K562 (cell line): Measurements from ENCODE around the gene B4GALT5. TPM values are rescaled to one million over a fixed set of nuclear protein-coding genes. Genes with fewer than 3 reads are reported as not detected.
A peak's percentile ranks its signal among the peaks of the same experiment; 100 is the strongest.

Experiments used
- ATAC-seq: fragments of 200-7000 bp; cut with Tn5 transposase; 3 replicates; pipeline ENCODE4 v1.9.1; 2020; ENCODE audit warnings: moderate library complexity
- BruUV-seq: library from RNA; stranded (reverse); fragments of 400-500 nt; replicated peaks from 2 replicates; lab custom pipeline; 2021; lab: Mats Ljungman, UMichigan
- CTCF ChIA-PET: fragments of 300-600 bp; formaldehyde crosslinking; extraction: SDS; loops from one replicate; lab custom pipeline; 2021; ENCODE audit warnings: low intra/inter-chr PET ratio; lab: Yijun Ruan, JAX
- POLR2A ChIA-PET: fragments of 300-600, 350-650 bp; sonication (Branson Sonifier 250); formaldehyde crosslinking; extraction: SDS; loops from one replicate; lab custom pipeline; 2021; ENCODE audit warnings: antibody characterized with exemption, inconsistent platforms; lab: Yijun Ruan, JAX
- DNase-seq, 4 experiments: peaks; one replicate each; pipeline versions ENCODE4 v3.0.0 to v3.0.0-alpha.2; 2011 to 2018; ENCODE audit warnings: low spot score in 3 of 4, mixed read lengths in 3 of 4; ENCODE audit errors: extremely low read depth in 1 of 4
- FAIRE-seq: peaks from 2 replicates; lab custom pipeline; 2011; peaks lifted over from hg19 to GRCh38; lab: Jason Lieb, UNC
- H2AFZ ChIP-seq: 2 replicates; pipeline ENCODE4 v1.6.0; 2011; ENCODE audit warnings: low read depth, low read length, control low read depth, inconsistent platforms
- H3K27ac ChIP-seq: fragments of 200-600 bp; 3 replicates; pipeline ENCODE4 v1.8.0; 2011; ENCODE audit warnings: low read depth, mild to moderate bottlenecking, control low read depth, inconsistent platforms, low read length, moderate library complexity, mixed read lengths; ENCODE audit errors: extremely low read depth
- H3K27me3 ChIP-seq, 2 experiments: fragments of 300-600 bp in 1 of 2; 2 replicates in 1 of 2; 3 replicates in 1 of 2; pipeline versions ENCODE4 v1.6.0 to v1.8.0; 2011; ENCODE audit warnings: inconsistent platforms in 2 of 2, low read length in 2 of 2, mild to moderate bottlenecking in 1 of 2, mixed read lengths in 1 of 2, moderate library complexity in 1 of 2; ENCODE audit not compliant: control insufficient read depth in 2 of 2, insufficient read depth in 2 of 2
- H3K36me3 ChIP-seq: fragments of 300-600 bp; 3 replicates; pipeline ENCODE4 v1.8.0; 2011; ENCODE audit warnings: mild to moderate bottlenecking, low read length, inconsistent platforms; ENCODE audit not compliant: control insufficient read depth, insufficient read depth
- H3K4me1 ChIP-seq, 2 experiments: fragments of 200-600 bp in 1 of 2; replicated peaks in 1 of 2; 2 replicates in 1 of 2; 3 replicates in 1 of 2; pipeline versions ENCODE4 v1.5.1 to v1.8.0; 2011; ENCODE audit warnings: inconsistent platforms in 2 of 2, low read length in 2 of 2, mild to moderate bottlenecking in 1 of 2, mixed read lengths in 1 of 2, moderate library complexity in 1 of 2; ENCODE audit not compliant: control insufficient read depth in 2 of 2, insufficient read depth in 2 of 2
- H3K4me2 ChIP-seq: 2 replicates; pipeline ENCODE4 v1.6.1; 2011; ENCODE audit warnings: low read length, control low read depth, inconsistent platforms, mixed read lengths; ENCODE audit not compliant: insufficient read depth
- H3K4me3 ChIP-seq: fragments of 200-600 bp; sonication (generic), shearing (Covaris generic); 2 replicates; pipeline ENCODE4 v1.5.1; 2016; ENCODE audit warnings: control low read depth, inconsistent platforms
- H3K79me2 ChIP-seq: fragments of 200-600 bp; 3 replicates; pipeline ENCODE4 v1.8.0; 2011; ENCODE audit warnings: low read length, inconsistent platforms; ENCODE audit not compliant: control insufficient read depth, insufficient read depth
- H3K9ac ChIP-seq, 2 experiments: 2 replicates each; pipeline versions ENCODE4 v1.6.0 to v1.6.1; 2011; ENCODE audit warnings: low read depth in 2 of 2, low read length in 2 of 2, control low read depth in 1 of 2, inconsistent platforms in 1 of 2, mild to moderate bottlenecking in 1 of 2, mixed read lengths in 1 of 2; ENCODE audit not compliant: insufficient read depth in 1 of 2
- H3K9me1 ChIP-seq: one replicate; pipeline ENCODE4 v1.6.0; 2011; ENCODE audit warnings: inconsistent platforms, mild to moderate bottlenecking, low read length, moderate library complexity; ENCODE audit not compliant: control insufficient read depth, insufficient read depth
- H3K9me3 ChIP-seq: replicated peaks from 2 replicates; pipeline ENCODE4 v1.5.1; 2011; ENCODE audit warnings: low read depth, low read length, inconsistent platforms; ENCODE audit not compliant: control insufficient read depth, insufficient read depth
- H4K20me1 ChIP-seq: replicated peaks from 2 replicates; pipeline ENCODE4 v1.6.1; 2011; ENCODE audit warnings: low read length, inconsistent platforms, mixed read lengths; ENCODE audit not compliant: control insufficient read depth, insufficient read depth
- ADNP ChIP-seq: fragments of 200-800 bp; sonication (Bioruptor generic); IDR thresholded peaks from 2 replicates; pipeline ENCODE4 v1.6.1; 2016; ENCODE audit warnings: missing genetic modification characterization, missing compliant biosample characterization
- ASH1L ChIP-seq: fragments of 450-650 bp; IDR thresholded peaks from 2 replicates; pipeline ENCODE4 v1.6.1; 2018; ENCODE audit warnings: borderline replicate concordance, mild to moderate bottlenecking, low read depth; ENCODE audit not compliant: partially characterized antibody
- CAMTA2 ChIP-seq: fragments of 250-450 bp; sonication (Bioruptor Pico); conservative IDR thresholded peaks from 2 replicates; pipeline ENCODE4 v1.5.1; 2022
- CXXC5 ChIP-seq: fragments of 250-450 bp; sonication (Bioruptor Pico); IDR thresholded peaks from 2 replicates; pipeline ENCODE4 v1.8.0; 2022; ENCODE audit warnings: inconsistent platforms, mild to moderate bottlenecking, moderate library complexity
- DACH1 ChIP-seq: fragments of 450-650 bp; IDR thresholded peaks from 2 replicates; pipeline ENCODE4 v1.6.1; 2018; ENCODE audit not compliant: partially characterized antibody
- HDGF ChIP-seq: fragments of 450-650 bp; IDR thresholded peaks from 2 replicates; pipeline ENCODE4 v1.6.1; 2016
- NBN ChIP-seq: fragments of 450-650 bp; IDR thresholded peaks from 2 replicates; pipeline ENCODE4 v1.6.1; 2016; ENCODE audit warnings: low read depth, mild to moderate bottlenecking
- NFXL1 ChIP-seq: fragments of 450-650 bp; formaldehyde crosslinking; IDR thresholded peaks from 2 replicates; pipeline ENCODE4 v1.4.0; 2021; ENCODE audit warnings: mild to moderate bottlenecking
- NR2C1 ChIP-seq, 2 experiments: fragments of 450-650 bp; IDR thresholded peaks; 2 replicates each; pipeline ENCODE4 v1.6.1; 2017; ENCODE audit warnings: mild to moderate bottlenecking in 2 of 2, antibody characterized with exemption in 1 of 2, inconsistent platforms in 1 of 2, missing compliant biosample characterization in 1 of 2, missing genetic modification characterization in 1 of 2
- RAD21 ChIP-seq, 2 experiments: fragments of 250-450 bp in 1 of 2; fragments of 450-650 bp in 1 of 2; sonication (Bioruptor Pico) in 1 of 2; formaldehyde crosslinking in 1 of 2; IDR thresholded peaks in 1 of 2; conservative IDR thresholded peaks in 1 of 2; 2 replicates each; pipeline versions ENCODE4 v1.4.0 to v1.8.0; 2020 to 2022; ENCODE audit warnings: mild to moderate bottlenecking in 2 of 2, moderate library complexity in 1 of 2
- SIRT6 ChIP-seq: IDR thresholded peaks from one replicate; pipeline ENCODE4 v1.6.1; 2012; ENCODE audit warnings: low read depth, mild to moderate bottlenecking, control low read depth, inconsistent platforms, low read length, moderate library complexity
- SOX6 ChIP-seq: fragments of 450-650 bp; IDR thresholded peaks from 2 replicates; pipeline ENCODE4 v1.6.1; 2014; ENCODE audit warnings: mild to moderate bottlenecking
- TGIF2 ChIP-seq: sonication (generic); formaldehyde crosslinking; IDR thresholded peaks from 2 replicates; pipeline ENCODE4 v1.8.1; 2022; ENCODE audit warnings: mild to moderate bottlenecking, missing genetic modification reagents, moderate library complexity
- TRIM28 ChIP-seq: fragments of 450-650 bp; IDR thresholded peaks from 2 replicates; pipeline ENCODE4 v1.6.1; 2017
- ZNF699 ChIP-seq: fragments of 250-450 bp; sonication (Bioruptor Pico); IDR thresholded peaks from 2 replicates; pipeline ENCODE4 v1.8.0; 2021; ENCODE audit warnings: mild to moderate bottlenecking, moderate library complexity; ENCODE audit not compliant: insufficient replicate concordance
- WGBS: fragments of 100-300 bp; shearing (Covaris generic); methylation state at CpG from one replicate; pipeline ENCODE4 v1.1.6; 2016; ENCODE audit warnings: low coverage, mixed read lengths; ENCODE audit not compliant: insufficient coverage; ENCODE audit errors: missing lambda C conversion rate; 5-methylcytosine and 5-hydroxymethylcytosine counted together
- in situ Hi-C: fragments of 300-500 bp; cut with MboI; formaldehyde crosslinking; loops from 4 replicates; pipeline ENCODE4 v1.15.0; 2018; ENCODE audit warnings: inconsistent platforms, mixed read lengths
- intact Hi-C: fragments of 100-400 bp; cut with micrococcal nuclease; formaldehyde crosslinking; loops from 2 replicates; pipeline ENCODE4 v1.14.2; 2022
- polyA plus RNA-seq, 8 experiments: library from polyadenylated mRNA; depleted of rRNA in 4 of 8; stranded (reverse) in 5 of 8; unstranded in 3 of 8; fragments of >200 nt; fragmentation: Nextera tagmentation in 2 of 8; fragmentation: Illumina TruSeq in 1 of 8; extraction: Ambion mirVana in 2 of 8; extraction: Trizol in 1 of 8; gene quantifications; 2 replicates each; pipeline versions ENCODE4 v1.2.1 to v1.2.3, GENCODE V29; 2011 to 2014; ENCODE audit warnings: inconsistent platforms in 1 of 8, missing spikeins in 1 of 8
- total RNA-seq, 7 experiments: library from RNA; depleted of rRNA in 6 of 7; stranded (reverse); fragments of >200 nt in 6 of 7; fragmentation: Illumina TruSeq in 2 of 7; extraction: Trizol in 2 of 7; gene quantifications; 2 replicates each; pipeline versions ENCODE4 v1.2.1 to v1.2.3, GENCODE V29; 2011 to 2021; ENCODE audit warnings: low replicate concordance in 1 of 7
- TF ChIP-seq, protein P1 (sequence below): fragments of 250-450 bp; sonication (Bioruptor Pico); IDR thresholded peaks from 2 replicates; pipeline ENCODE4 v1.8.0; 2022; ENCODE audit warnings: inconsistent platforms
- TF ChIP-seq, protein P2 (sequence below): sonication (generic); formaldehyde crosslinking; IDR thresholded peaks from 2 replicates; pipeline ENCODE4 v1.8.0; 2022; ENCODE audit warnings: missing genetic modification reagents, mild to moderate bottlenecking, borderline replicate concordance
- TF ChIP-seq, protein P3 (sequence below): sonication (generic); formaldehyde crosslinking; IDR thresholded peaks from 2 replicates; pipeline ENCODE4 v1.8.0; 2023; ENCODE audit warnings: mild to moderate bottlenecking, missing genetic modification reagents

Gene B4GALT5
- total and polyA plus RNA-seq, 9 of the 15 experiments (the other 6 are each of a cell fraction or from before 2014, with no cell fraction given) = 8.5 to 32.6 (median 23.4) TPM

DNA sequence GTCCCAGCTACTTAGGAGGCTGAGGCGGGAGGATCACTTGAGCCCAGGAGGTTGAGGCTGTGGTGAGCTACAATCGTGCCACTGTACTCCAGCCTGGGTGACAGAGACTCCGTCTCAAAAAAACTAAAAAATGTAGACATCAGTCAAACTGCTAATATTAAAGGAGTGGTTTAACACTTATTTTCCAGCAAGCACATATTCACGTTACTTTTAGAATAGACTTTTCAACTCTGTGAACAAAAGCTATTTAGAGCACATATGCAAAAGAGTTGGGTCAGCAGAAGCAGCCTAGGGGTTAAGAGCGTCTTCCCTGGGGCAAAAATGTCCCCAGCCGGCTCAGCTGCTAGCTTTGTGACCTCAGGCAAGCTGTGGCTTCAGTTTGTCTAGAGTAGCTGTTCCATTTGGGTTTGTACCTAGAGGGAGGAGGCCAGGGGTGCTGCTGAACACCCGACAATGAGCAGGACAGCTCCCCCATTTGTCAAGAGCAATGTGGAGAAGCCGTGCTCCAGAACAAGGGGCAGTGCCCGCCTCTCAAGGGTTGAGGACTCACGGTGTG, 83.2 kb downstream of the B4GALT5 start:
- no peak overlapping the region for H2AFZ ChIP-seq
- in situ Hi-C loops = no loop called here
- TF ChIP-seq ZNF699 (CRISPR knock-in tag) (no peak), DACH1 (no peak), NFXL1 (CRISPR knock-in tag) (no peak), TRIM28 (no peak), ASH1L (no peak), SOX6 (no peak), CAMTA2 (no peak), SIRT6 (no peak), RAD21 (CRISPR knock-in tag; conservative IDR thresholded peaks at IDR 0.05 in 1 of 2, IDR thresholded peaks at IDR 0.05 in 1 of 2) (no peak), TGIF2 (CRISPR knock-in tag) (no peak), ADNP (tag) (no peak), NR2C1 (IDR thresholded peaks at IDR 0.05) (no peak), NR2C1 (tag; IDR thresholded peaks at IDR 0.05) (no peak), NBN (no peak), CXXC5 (CRISPR knock-in tag) (no peak), HDGF (no peak)
- TF ChIP-seq, protein P1, sequence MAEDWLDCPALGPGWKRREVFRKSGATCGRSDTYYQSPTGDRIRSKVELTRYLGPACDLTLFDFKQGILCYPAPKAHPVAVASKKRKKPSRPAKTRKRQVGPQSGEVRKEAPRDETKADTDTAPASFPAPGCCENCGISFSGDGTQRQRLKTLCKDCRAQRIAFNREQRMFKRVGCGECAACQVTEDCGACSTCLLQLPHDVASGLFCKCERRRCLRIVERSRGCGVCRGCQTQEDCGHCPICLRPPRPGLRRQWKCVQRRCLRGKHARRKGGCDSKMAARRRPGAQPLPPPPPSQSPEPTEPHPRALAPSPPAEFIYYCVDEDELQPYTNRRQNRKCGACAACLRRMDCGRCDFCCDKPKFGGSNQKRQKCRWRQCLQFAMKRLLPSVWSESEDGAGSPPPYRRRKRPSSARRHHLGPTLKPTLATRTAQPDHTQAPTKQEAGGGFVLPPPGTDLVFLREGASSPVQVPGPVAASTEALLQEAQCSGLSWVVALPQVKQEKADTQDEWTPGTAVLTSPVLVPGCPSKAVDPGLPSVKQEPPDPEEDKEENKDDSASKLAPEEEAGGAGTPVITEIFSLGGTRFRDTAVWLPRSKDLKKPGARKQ = no peak
- TF ChIP-seq, protein P2, sequence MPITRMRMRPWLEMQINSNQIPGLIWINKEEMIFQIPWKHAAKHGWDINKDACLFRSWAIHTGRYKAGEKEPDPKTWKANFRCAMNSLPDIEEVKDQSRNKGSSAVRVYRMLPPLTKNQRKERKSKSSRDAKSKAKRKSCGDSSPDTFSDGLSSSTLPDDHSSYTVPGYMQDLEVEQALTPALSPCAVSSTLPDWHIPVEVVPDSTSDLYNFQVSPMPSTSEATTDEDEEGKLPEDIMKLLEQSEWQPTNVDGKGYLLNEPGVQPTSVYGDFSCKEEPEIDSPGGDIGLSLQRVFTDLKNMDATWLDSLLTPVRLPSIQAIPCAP (CRISPR knock-in tag) = no peak
- TF ChIP-seq, protein P3, sequence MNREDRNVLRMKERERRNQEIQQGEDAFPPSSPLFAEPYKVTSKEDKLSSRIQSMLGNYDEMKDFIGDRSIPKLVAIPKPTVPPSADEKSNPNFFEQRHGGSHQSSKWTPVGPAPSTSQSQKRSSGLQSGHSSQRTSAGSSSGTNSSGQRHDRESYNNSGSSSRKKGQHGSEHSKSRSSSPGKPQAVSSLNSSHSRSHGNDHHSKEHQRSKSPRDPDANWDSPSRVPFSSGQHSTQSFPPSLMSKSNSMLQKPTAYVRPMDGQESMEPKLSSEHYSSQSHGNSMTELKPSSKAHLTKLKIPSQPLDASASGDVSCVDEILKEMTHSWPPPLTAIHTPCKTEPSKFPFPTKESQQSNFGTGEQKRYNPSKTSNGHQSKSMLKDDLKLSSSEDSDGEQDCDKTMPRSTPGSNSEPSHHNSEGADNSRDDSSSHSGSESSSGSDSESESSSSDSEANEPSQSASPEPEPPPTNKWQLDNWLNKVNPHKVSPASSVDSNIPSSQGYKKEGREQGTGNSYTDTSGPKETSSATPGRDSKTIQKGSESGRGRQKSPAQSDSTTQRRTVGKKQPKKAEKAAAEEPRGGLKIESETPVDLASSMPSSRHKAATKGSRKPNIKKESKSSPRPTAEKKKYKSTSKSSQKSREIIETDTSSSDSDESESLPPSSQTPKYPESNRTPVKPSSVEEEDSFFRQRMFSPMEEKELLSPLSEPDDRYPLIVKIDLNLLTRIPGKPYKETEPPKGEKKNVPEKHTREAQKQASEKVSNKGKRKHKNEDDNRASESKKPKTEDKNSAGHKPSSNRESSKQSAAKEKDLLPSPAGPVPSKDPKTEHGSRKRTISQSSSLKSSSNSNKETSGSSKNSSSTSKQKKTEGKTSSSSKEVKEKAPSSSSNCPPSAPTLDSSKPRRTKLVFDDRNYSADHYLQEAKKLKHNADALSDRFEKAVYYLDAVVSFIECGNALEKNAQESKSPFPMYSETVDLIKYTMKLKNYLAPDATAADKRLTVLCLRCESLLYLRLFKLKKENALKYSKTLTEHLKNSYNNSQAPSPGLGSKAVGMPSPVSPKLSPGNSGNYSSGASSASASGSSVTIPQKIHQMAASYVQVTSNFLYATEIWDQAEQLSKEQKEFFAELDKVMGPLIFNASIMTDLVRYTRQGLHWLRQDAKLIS (CRISPR knock-in tag) = no peak

More for the DNA sequence above, 83.2 kb downstream of the B4GALT5 start:
- DNase-seq (no peak), FAIRE-seq (no peak), ATAC-seq (no peak)
- Histone ChIP-seq H3K36me3 (peaks cover 27% of the 10 kb centered on the region; the same call in 1 of the 3 replicates), H4K20me1 (peaks cover 6% of the 10 kb centered on the region), H3K27ac (no peak overlapping the region), H3K27me3 (peaks cover 3 to 5% of the 10 kb centered on the region in 2 experiments; a peak in 3 of 5 replicates), H3K9ac (peak overlapping the region in 1 of 2 experiments; percentile 45; a peak in 1 of 4 replicates), H3K4me3 (no peak overlapping the region), H3K9me1 (no peaks in the 10 kb centered on the region), H3K4me2 (no peak overlapping the region), H3K79me2 (no peaks in the 10 kb centered on the region), H3K4me1 (peaks cover 0 to 3% of the 10 kb centered on the region in 2 experiments; a peak in 1 of 5 replicates), H3K9me3 (no peaks in the 10 kb centered on the region)
- BruUV-seq = no TSS peak
- 61% methylated on average over 10 of the region's 10 CpGs for WGBS
- CTCF ChIA-PET = no interaction called here
- POLR2A ChIA-PET = no interaction called here
- intact Hi-C loops = no loop called here
